Tibial nerve (tissue), 4 donors: ENCODE measurements around the gene OPRD1. TPM values are rescaled to one million over a fixed set of nuclear protein-coding genes. Genes with fewer than 3 reads are reported as not detected.
A peak's percentile ranks its signal among the peaks of the same experiment; 100 is the strongest.
"Not testable (repeated sequence)": the region's sequence is repeated elsewhere in the genome, so short reads cannot be mapped to it uniquely, and the experiment has no call there.

ENCODE experiments used
- DNase-seq, 2 donors: peaks; one replicate each; pipeline ENCODE4 v3.0.0-alpha.2; 2019; ENCODE audit warnings: low spot score in 2 of 2
- H3K27ac ChIP-seq, 4 donors: fragments of 200-600 bp; sonication (generic) in 3 of 4; one replicate each; pipeline ENCODE4 v1.5.1; 2017 to 2019; ENCODE audit warnings: mild to moderate bottlenecking in 1 of 4
- H3K27me3 ChIP-seq, 2 donors: fragments of 200-600 bp; sonication (generic) in 1 of 2; one replicate each; pipeline versions ENCODE4 v1.5.1 to v1.6.0; 2017 to 2019
- H3K36me3 ChIP-seq, 3 donors: fragments of 200-600 bp; sonication (generic); one replicate each; pipeline ENCODE4 v1.5.1; 2018 to 2019
- H3K4me1 ChIP-seq, 4 donors: fragments of 200-600 bp; sonication (generic) in 3 of 4; one replicate each; pipeline ENCODE4 v1.5.1; 2017 to 2019
- H3K4me3 ChIP-seq, 4 donors: fragments of 200-600 bp; sonication (generic) in 3 of 4; one replicate each; pipeline ENCODE4 v1.5.1; 2017 to 2019; ENCODE audit warnings: mild to moderate bottlenecking in 1 of 4, moderate library complexity in 1 of 4
- H3K9me3 ChIP-seq, 4 donors: fragments of 200-600 bp; sonication (generic) in 3 of 4; one replicate each; pipeline ENCODE4 v1.5.1; 2017 to 2019
- CTCF ChIP-seq, 5 experiments: fragments of 200-600 bp in 3 of 5; fragments of 450-650 bp in 2 of 5; sonication (generic) in 3 of 5; IDR thresholded peaks; one replicate each; pipeline ENCODE4 v1.5.1; 2016 to 2019; ENCODE audit warnings: antibody characterized with exemption in 5 of 5, mild to moderate bottlenecking in 3 of 5, moderate library complexity in 2 of 5
- EP300 ChIP-seq, 2 donors: sonication (generic); formaldehyde crosslinking; IDR thresholded peaks; one replicate each; pipeline ENCODE4 v1.6.1; 2017; ENCODE audit warnings: antibody characterized with exemption in 2 of 2, mild to moderate bottlenecking in 1 of 2
- POLR2A ChIP-seq, 2 donors: fragments of 450-650 bp; IDR thresholded peaks; one replicate each; pipeline ENCODE4 v1.6.1; 2017; ENCODE audit warnings: antibody characterized with exemption in 2 of 2, mild to moderate bottlenecking in 2 of 2, moderate library complexity in 2 of 2
- WGBS, 2 donors: methylation state at CpG; one replicate each; pipeline ENCODE4 v1.1.5; 2018; 5-methylcytosine and 5-hydroxymethylcytosine counted together
- total RNA-seq, 4 donors: library from RNA; depleted of rRNA; stranded (reverse); fragments of >200 nt; gene quantifications; one replicate each; pipeline ENCODE4 v1.1.0, GENCODE V29; 2016

The OPRD1 gene
- total RNA-seq, 4 donors from 2014 or later: not detected

GRCh38 chr1:28867850-28868249 is 55.9 kb downstream of the OPRD1 start:
- H3K27me3 ChIP-seq: peaks cover 0 to 9% of the 10 kb centered on the region in 2 donors
- H3K4me3 ChIP-seq: no peak overlapping the region
- no peaks in the 10 kb centered on the region for H3K4me1 ChIP-seq
- no peak for TF ChIP-seq CTCF (IDR thresholded peaks at IDR 0.05)
- TF ChIP-seq EP300 (IDR thresholded peaks at IDR 0.05): no peak
- no peak for TF ChIP-seq POLR2A (IDR thresholded peaks at IDR 0.05)
- no peak overlapping the region for H3K27ac ChIP-seq
- 65% methylated on average over 3 of the region's 3 CpGs for WGBS, 2 donors
- DNase-seq: no peak
- no peaks in the 10 kb centered on the region for H3K36me3 ChIP-seq
- H3K9me3 ChIP-seq: no peaks in the 10 kb centered on the region

GRCh38 chr1:28869952-28870351 is 58.0 kb downstream of the OPRD1 start:
- TF ChIP-seq CTCF (IDR thresholded peaks at IDR 0.05) (no peak), POLR2A (IDR thresholded peaks at IDR 0.05) (no peak), EP300 (IDR thresholded peaks at IDR 0.05) (no peak)

GRCh38 chr1:28871631-28872401 is 59.8 kb downstream of the OPRD1 start:
- Histone ChIP-seq H3K36me3 (no peaks in the 10 kb centered on the region), H3K9me3 (no peaks in the 10 kb centered on the region), H3K4me3 (no peak overlapping the region), H3K4me1 (no peaks in the 10 kb centered on the region), H3K27me3 (peaks cover 0 to 16% of the 10 kb centered on the region in 2 donors), H3K27ac (no peak overlapping the region)
- WGBS, 2 donors: 80 to 81% methylated on average over 10 to 12 of the region's 12 CpGs
- no peak for TF ChIP-seq CTCF (IDR thresholded peaks at IDR 0.05)
- TF ChIP-seq EP300 (IDR thresholded peaks at IDR 0.05): no peak
- no peak for TF ChIP-seq POLR2A (IDR thresholded peaks at IDR 0.05)
- no peak for DNase-seq

More at GRCh38 chr1:28869952-28870351, 58.0 kb downstream of the OPRD1 start:
- no peak overlapping the region for H3K27ac ChIP-seq
- peaks cover 0 to 9% of the 10 kb centered on the region in 2 donors for H3K27me3 ChIP-seq
- 94 to 96% methylated on average over 5 of the region's 5 CpGs for WGBS, 2 donors
- no peak overlapping the region for H3K4me3 ChIP-seq
- no peaks in the 10 kb centered on the region for H3K4me1 ChIP-seq
- no peaks in the 10 kb centered on the region for H3K9me3 ChIP-seq
- H3K36me3 ChIP-seq: no peaks in the 10 kb centered on the region
- no peak for DNase-seq

GRCh38 chr1:28875134-28875533 is 63.2 kb downstream of the OPRD1 start:
- not testable (repeated sequence) for H3K27ac ChIP-seq, H3K4me3 ChIP-seq, H3K36me3 ChIP-seq, H3K4me1 ChIP-seq, H3K27me3 ChIP-seq, H3K9me3 ChIP-seq, DNase-seq
- 70 to 75% methylated on average over 5 of the region's 5 CpGs for WGBS, 2 donors

GRCh38 chr1:28877132-28877781 is 65.3 kb downstream of the OPRD1 start:
- H3K27ac ChIP-seq: no peak overlapping the region
- peaks cover 0 to 6% (median 0%) of the 10 kb centered on the region in 4 donors for H3K4me1 ChIP-seq
- no peak overlapping the region for H3K4me3 ChIP-seq
- DNase-seq: peak; percentile 47 to 75
- TF ChIP-seq EP300 (IDR thresholded peaks at IDR 0.05) (no peak), CTCF (IDR thresholded peaks at IDR 0.05) (peak; percentile 85 to 89 (median 89))
- H3K9me3 ChIP-seq: no peaks in the 10 kb centered on the region
- H3K36me3 ChIP-seq: no peaks in the 10 kb centered on the region
- WGBS, 2 donors: 23 to 27% methylated on average over 18 of the region's 18 CpGs
- peaks cover 0 to 10% of the 10 kb centered on the region in 2 donors for H3K27me3 ChIP-seq
